Endothelial cell of umbilical vein (primary cell): ENCODE results near the gene VTI1A.

Experiments used
- CTCF ChIP-seq, 2 donors: IDR thresholded peaks; 1 replicate in 1 of 2; 2 replicates in 1 of 2; pipeline ENCODE4 v1.5.1; 2011; ENCODE audit warnings: low read length in 2 of 2, mild to moderate bottlenecking in 2 of 2, moderate library complexity in 2 of 2, control low read depth in 1 of 2, inconsistent platforms in 1 of 2, low read depth in 1 of 2; ENCODE audit not compliant: insufficient read depth in 1 of 2; ENCODE audit errors: extremely low read depth in 1 of 2
- MYC ChIP-seq: IDR thresholded peaks from one replicate; pipeline ENCODE4 v1.6.1; 2011; ENCODE audit warnings: mild to moderate bottlenecking, low read depth, low read length
- POLR2AphosphoS5 ChIP-seq: IDR thresholded peaks from 2 replicates; pipeline ENCODE4 v1.6.1; 2012; ENCODE audit warnings: low read depth, mild to moderate bottlenecking, control low read depth, low read length, moderate library complexity; ENCODE audit not compliant: insufficient read depth

GRCh38 chr10:112701878-112702255, 254.9 kb downstream of the VTI1A start:
- no peak for TF ChIP-seq POLR2AphosphoS5
- TF ChIP-seq MYC = no peak
- no peak for TF ChIP-seq CTCF (IDR thresholded peaks at IDR 0.05; ENCODE audit: extremely low read depth in 1 of 2, insufficient read depth in 1 of 2, low read depth in 1 of 2, low read length in 2 of 2)
